HEK293T (cell line): ENCODE results near the gene GEMIN7.

ENCODE experiments used
- ARNT ChIP-seq: fragments of 450-650 bp; IDR thresholded peaks from 2 replicates; pipeline ENCODE4 v1.6.1; 2017; ENCODE audit warnings: mild to moderate bottlenecking
- BHLHE40 ChIP-seq: fragments of 450-650 bp; IDR thresholded peaks from 2 replicates; pipeline ENCODE4 v1.6.1; 2016; ENCODE audit warnings: mild to moderate bottlenecking, moderate library complexity, borderline replicate concordance
- ELF4 ChIP-seq: fragments of 450-650 bp; IDR thresholded peaks from 2 replicates; pipeline ENCODE4 v1.6.1; 2017; ENCODE audit warnings: antibody characterized with exemption
- FOXA1 ChIP-seq: fragments of 450-650 bp; IDR thresholded peaks from 2 replicates; pipeline ENCODE4 v1.6.1; 2016; ENCODE audit warnings: mild to moderate bottlenecking
- FOXM1 ChIP-seq: fragments of 450-650 bp; IDR thresholded peaks from 2 replicates; pipeline ENCODE4 v1.6.1; 2017; ENCODE audit warnings: mild to moderate bottlenecking, borderline replicate concordance
- HDGF ChIP-seq: fragments of 450-650 bp; IDR thresholded peaks from 2 replicates; pipeline ENCODE4 v1.6.1; 2017; ENCODE audit warnings: antibody characterized with exemption, borderline replicate concordance
- LEF1 ChIP-seq: fragments of 450-650 bp; IDR thresholded peaks from 2 replicates; pipeline ENCODE4 v1.6.1; 2017; ENCODE audit warnings: mild to moderate bottlenecking, borderline replicate concordance
- NFRKB ChIP-seq: fragments of 450-650 bp; IDR thresholded peaks from 2 replicates; pipeline ENCODE4 v1.6.1; 2016; ENCODE audit warnings: mild to moderate bottlenecking, moderate library complexity
- PKNOX1 ChIP-seq: fragments of 450-650 bp; IDR thresholded peaks from 2 replicates; pipeline ENCODE4 v1.6.1; 2016
- SP1 ChIP-seq: fragments of 450-650 bp; IDR thresholded peaks from 2 replicates; pipeline ENCODE4 v1.6.1; 2017
- SUZ12 ChIP-seq: fragments of 450-650 bp; IDR thresholded peaks from 2 replicates; pipeline ENCODE4 v1.6.1; 2016; ENCODE audit warnings: mild to moderate bottlenecking
- TARDBP ChIP-seq: fragments of 450-650 bp; IDR thresholded peaks from 2 replicates; pipeline ENCODE4 v1.6.1; 2016

GRCh38 chr19:45095496-45096413 lies 16.7 kb downstream of the GEMIN7 start:
- no peak for TF ChIP-seq FOXM1
- no peak for TF ChIP-seq SP1
- no peak for TF ChIP-seq NFRKB
- no peak for TF ChIP-seq BHLHE40
- TF ChIP-seq PKNOX1 = no peak
- no peak for TF ChIP-seq ELF4
- TF ChIP-seq HDGF = no peak
- no peak for TF ChIP-seq FOXA1
- TF ChIP-seq ARNT = no peak
- TF ChIP-seq LEF1 = no peak
- no peak for TF ChIP-seq TARDBP
- TF ChIP-seq SUZ12 = no peak
